Right lobe of liver (tissue), 4 donors: ENCODE measurements around the gene APBB1.

ENCODE experiments used
- CTCF ChIP-seq, 4 donors: fragments of 200-600 bp in 3 of 4; fragments of 450-650 bp in 1 of 4; IDR thresholded peaks; one replicate each; pipeline versions ENCODE4 v1.5.1 to v1.8.0; 2016 to 2022; ENCODE audit warnings: antibody characterized with exemption in 4 of 4, mild to moderate bottlenecking in 2 of 4
- POLR2A ChIP-seq: fragments of 450-650 bp; IDR thresholded peaks from one replicate; pipeline ENCODE4 v1.6.1; 2017; ENCODE audit warnings: antibody characterized with exemption, mild to moderate bottlenecking
- donor health status: DM: no; HTN: no; CAD: no.
- donor health status: DM: no; HTN: no; CAD: no.
- donor health status: DM: no; HTN: yes; CAD: no.

GRCh38 chr11:6403539-6403938 lies 15.4 kb downstream of the APBB1 start:
- no peak for TF ChIP-seq CTCF (IDR thresholded peaks at IDR 0.05)
- TF ChIP-seq POLR2A = no peak
